GM19372 (cell line): ENCODE results near the gene GLS.
"Not testable (repeated sequence)": the region's sequence is repeated elsewhere in the genome, so short reads cannot be mapped to it uniquely, and the experiment has no call there.

Source experiments
- ATAC-seq: cut with Tn5 transposase; IDR thresholded peaks from one replicate; pipeline ENCODE4 v1.9.1; 2021; ENCODE audit warnings: mild to moderate bottlenecking, low read depth, moderate library complexity; ENCODE audit not compliant: unreplicated experiment

The GLS gene

DNA sequence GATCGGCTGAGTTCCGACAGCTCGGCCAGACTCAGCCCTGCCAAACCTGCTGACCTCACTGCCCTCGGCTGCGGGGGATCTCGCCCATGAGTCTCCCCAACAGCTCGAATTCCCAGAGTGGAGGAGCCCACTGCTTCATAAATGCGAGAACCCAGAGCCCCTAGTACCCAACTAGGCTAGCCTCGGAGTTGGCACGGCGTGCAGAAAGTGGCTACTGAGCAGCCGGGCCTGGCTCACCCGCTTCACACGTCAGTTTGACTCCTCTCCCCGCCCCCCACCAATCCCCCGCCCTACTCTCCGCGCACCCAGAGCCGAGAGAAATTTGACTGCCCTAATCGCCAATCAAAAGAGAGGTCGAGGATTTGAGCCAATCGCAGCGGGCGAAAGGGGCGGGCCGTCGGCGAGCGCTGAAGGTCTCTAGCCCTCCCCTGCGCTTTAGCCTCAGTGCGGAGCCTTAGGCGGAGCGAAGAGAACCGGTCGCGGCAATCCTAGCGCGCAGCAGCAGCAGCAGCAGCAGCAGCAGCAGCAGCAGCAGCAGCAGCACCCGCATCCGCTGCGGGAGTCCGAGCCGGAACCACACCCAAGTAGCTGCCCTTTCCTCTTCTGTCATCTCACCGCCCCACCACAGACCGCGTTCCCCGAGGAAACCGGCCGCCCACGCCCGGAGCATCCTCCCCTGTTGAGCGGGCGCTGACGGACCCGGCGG, at the start of gene GLS:
Gene GLS (plus strand): TSS at position 444 of the 706 bp plus-strand sequence. CDS start 264 bp downstream, outside the sequence.
- ATAC-seq: peak; percentile 65

GRCh38 chr2:190831941-190832340, 48.7 kb upstream of the GLS start:
- no peak for ATAC-seq

DNA sequence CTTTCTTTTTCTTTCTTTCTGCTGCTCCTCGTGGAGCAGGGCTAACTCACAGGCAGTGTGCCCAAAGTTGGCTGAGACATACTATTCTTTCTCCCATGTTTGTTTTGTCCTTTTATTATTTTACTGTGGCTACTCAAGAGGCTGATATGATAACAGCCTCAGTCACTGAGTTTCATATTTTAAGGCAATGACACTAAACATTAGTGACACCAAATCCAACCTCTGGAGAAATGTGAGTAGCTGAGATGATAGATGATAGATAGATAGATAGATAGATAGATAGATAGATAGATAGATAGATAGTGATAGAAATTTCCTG, 45.8 kb upstream of the GLS start:
- no peak for ATAC-seq

- no peak for ATAC-seq
Observed at GRCh38 chr2:190835303-190835930, 45.2 kb upstream of the GLS start.

- ATAC-seq: no peak
Observed at GRCh38 chr2:190836767-190837166, 43.9 kb upstream of the GLS start.

DNA sequence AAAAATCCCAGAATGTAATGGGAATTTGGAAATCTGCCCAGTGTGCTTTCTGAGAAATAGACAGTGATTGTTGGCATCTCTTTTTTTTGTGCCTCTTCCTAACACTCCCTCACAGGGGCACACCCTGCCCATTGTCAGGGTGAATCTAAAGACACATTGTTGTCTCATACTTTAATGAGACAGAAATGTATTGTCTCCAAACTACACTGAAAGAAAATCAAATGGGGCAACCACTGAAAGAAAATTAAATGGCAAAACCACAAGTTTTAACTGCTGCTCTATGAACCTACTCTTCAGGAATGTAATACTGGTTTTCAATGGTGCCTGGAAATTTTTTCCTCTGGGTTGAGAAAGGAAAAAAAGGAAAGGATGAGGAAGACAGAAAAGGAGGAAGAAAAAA, 43.2 kb upstream of the GLS start:
- no peak for ATAC-seq

GRCh38 chr2:190837952-190838361, 42.7 kb upstream of the GLS start:
- ATAC-seq: no peak

GRCh38 chr2:190838492-190838910, 42.1 kb upstream of the GLS start:
- no peak for ATAC-seq

DNA sequence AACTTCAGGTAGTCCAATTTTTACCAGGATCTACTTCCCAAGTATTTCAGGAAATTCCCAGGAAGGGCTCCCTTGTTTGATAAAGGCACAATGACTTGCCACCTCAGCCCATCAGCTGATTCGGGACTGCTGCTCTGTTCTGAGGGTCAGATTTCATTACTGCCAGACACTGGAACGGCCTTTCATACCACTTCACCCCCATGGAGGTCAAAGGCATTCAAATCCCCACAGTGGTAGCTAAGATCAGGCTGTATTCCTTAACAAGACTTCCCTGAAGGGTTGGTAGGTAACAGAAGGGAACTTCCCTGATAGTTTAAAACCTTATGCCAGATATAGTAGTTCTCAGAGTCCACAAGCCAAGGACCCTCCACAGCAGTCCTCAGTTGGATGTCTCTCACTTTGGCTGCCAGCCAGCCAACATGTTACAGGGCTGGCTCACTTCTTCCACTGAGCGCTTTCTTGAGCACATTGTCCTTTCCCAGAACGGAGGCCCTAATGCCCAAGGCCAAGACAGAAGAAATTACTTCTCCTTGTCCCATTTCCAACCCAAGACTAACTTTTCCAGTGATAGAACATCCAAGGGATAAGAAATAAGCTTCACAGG, 40.0 kb upstream of the GLS start:
- no peak for ATAC-seq

- ATAC-seq: no peak
Observed at GRCh38 chr2:190841707-190842505, 38.7 kb upstream of the GLS start.

DNA sequence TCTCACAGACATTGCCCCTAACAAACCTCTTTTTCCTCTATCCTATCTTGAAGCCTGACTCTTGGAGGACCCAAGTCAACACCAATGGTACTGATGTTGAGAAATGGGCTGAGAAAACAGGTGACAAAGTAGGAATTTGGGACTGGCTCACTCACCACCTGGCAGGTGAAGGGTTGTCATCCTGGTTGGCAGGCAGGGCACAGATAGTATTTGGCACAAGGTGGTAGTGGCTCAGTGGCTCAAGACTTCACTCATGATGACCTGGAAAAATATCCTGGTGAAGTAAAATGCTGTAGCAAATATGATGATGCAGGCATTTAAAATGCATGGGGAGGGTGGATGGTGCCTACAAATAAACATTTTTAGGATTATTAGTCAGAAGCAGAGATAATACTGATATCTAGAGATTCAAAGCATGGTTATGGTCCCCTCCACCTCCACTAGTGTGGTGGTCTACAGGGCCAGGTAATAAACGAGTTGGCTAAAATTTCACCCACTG, 38.0 kb upstream of the GLS start:
- ATAC-seq: no peak

DNA sequence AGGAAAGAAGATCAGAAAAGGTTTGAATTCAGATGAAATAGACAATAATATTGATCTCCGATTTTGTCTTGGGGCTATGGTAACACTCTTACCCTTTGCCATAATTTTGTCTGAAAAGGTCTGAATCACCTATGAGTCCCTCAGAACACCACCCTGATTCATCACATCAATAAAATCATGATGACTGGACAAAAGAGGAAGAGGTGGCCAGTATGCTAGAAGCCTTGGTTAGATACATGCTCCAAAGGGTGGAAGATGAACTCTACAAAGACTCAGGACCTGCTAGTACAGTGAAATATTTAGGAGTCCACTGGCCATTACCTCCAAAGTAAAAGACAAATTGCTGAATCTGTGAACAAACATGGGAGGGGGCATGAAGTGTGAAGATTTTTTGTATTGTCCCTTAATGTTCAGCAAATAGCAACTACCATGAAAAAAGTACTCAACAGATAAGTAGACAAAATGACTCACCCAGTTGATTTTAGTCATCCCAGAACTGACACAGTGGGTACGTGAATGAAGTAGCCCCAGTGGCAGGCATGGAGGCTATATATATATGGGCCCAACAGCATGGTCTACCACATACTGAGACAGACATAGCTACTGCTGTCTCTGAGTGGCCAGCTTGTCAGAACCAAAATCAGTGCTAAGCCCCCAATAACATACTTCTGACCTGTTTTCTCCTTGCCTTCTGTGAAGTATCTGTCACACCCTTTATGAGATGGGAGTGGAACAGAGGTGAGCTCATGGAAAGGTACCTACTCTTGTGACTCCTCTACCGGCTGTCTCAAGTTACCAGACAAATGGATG, 36.5 kb upstream of the GLS start:
- no peak for ATAC-seq

GRCh38 chr2:190844700-190845401, 35.8 kb upstream of the GLS start:
- no peak for ATAC-seq

- ATAC-seq: no peak
Observed at GRCh38 chr2:190846746-190847145, 33.9 kb upstream of the GLS start.

DNA sequence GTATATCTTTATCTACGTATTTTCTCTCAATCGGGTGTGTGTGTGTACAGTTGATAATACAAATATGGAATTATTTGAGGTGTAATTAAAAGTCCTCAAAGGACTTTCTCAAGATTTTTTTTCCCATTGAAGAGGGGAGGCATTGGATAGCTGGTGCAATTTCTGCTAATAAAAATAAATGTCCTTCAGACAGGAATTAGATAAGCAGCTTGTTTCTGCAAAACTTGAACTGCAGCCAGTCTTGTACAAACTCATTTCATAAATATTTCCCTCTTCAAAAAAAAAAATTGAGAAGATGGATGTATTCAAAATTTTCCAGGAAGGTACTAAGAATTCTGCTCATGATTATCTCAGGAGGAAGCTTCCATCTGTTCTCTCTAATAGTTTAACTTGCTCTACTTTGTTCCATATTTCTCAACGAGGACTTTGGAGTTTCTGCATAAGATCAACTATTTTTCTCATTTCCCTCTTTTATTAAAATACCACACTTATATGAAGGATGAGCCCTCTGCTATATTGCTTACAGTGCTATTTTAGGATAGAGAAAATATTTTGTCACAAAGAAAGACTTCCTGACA, 33.0 kb upstream of the GLS start:
- ATAC-seq: no peak

GRCh38 chr2:190849774-190850173, 30.8 kb upstream of the GLS start:
- no peak for ATAC-seq

DNA sequence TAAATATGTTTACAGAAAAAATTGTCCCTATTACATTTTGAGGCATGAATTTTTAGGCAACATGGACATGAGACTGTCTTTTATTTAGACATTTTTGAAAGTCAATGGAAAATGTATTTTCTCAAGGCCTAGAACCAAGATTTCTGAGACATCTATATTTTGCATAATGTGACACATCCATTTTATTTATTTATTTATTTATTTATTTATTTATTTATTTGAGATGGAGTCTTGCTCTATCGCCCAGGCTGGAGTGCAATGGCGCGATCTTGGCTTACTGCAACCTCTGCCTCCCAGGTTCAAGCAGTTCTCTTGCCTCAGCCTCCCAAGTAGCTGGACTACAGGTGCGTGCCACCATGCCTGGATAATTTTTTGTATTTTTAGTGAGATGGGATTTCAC, 27.6 kb upstream of the GLS start:
- not testable (repeated sequence) for ATAC-seq

DNA sequence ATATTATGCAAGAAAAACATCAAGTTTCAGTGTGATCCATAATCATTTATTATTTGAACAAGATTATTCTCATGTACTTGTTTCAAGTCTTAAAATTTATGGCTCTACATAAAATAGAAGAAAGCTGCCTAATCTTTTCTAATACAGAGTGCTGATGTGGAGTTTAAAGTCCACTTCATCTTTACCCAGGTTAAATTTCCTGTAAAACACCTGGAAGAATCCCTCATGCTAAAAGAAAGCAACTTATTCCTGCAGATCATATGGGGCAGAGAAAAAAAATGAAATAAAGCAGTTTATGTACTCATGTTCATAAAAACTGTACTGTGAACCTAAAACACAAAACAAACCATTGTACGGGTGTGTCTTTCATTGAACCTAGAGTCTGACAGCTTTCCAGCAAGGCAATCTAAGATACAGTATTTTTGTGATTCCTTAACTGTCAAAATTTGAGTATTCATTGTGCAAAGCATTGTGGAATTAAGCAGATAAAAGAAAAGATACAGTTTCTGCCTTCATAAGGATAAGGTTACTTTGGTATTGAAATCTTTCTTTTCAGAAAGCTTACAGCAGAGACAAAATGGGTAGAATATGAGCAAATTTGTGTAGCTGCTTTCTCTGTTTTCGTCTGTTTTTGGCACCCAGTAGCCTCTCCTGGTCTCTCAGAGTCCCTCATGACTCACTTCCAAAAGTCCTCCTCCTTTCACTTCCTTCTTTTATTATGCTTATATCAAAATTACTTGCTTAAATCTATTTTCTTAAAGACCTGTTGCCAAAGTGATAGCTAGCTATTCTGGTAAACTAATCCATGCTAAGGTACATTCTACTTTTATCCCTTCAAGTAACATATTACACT, 26.9 kb upstream of the GLS start:
- ATAC-seq: no peak
